Gastroesophageal sphincter (tissue), 4 donors: ENCODE results near the gene ROBO1. TPM values are rescaled to one million over a fixed set of nuclear protein-coding genes. Genes with fewer than 3 reads are reported as not detected.

Experiments used
- ATAC-seq: fragments of 150-250 bp; one replicate; pipeline ENCODE4 v1.9.1; 2016; ENCODE audit warnings: mild to moderate bottlenecking, moderate library complexity
- H3K27ac ChIP-seq, 4 donors: fragments of 200-600 bp; sonication (generic) in 3 of 4; 1 replicate in 3 of 4; 2 replicates in 1 of 4; pipeline ENCODE4 v1.5.1; 2016 to 2019
- H3K27me3 ChIP-seq: fragments of 200-600 bp; sonication (generic); one replicate; pipeline ENCODE4 v1.5.1; 2019
- H3K36me3 ChIP-seq, 2 donors: fragments of 200-600 bp; sonication (generic); one replicate each; pipeline ENCODE4 v1.5.1; 2019; ENCODE audit warnings: control low read depth in 1 of 2
- H3K4me1 ChIP-seq, 3 donors: fragments of 200-600 bp; sonication (generic); 1 replicate in 2 of 3; 2 replicates in 1 of 3; pipeline ENCODE4 v1.5.1; 2016 to 2019; ENCODE audit warnings: control low read depth in 2 of 3
- H3K4me3 ChIP-seq, 2 donors: fragments of 200-600 bp; sonication (generic); one replicate each; pipeline ENCODE4 v1.5.1; 2019; ENCODE audit warnings: mild to moderate bottlenecking in 1 of 2, moderate library complexity in 1 of 2
- H3K9me3 ChIP-seq, 3 donors: fragments of 200-600 bp; sonication (generic); one replicate each; pipeline ENCODE4 v1.5.1; 2017 to 2019; ENCODE audit warnings: control low read depth in 2 of 3
- CTCF ChIP-seq, 4 experiments: fragments of 200-600 bp in 2 of 4; fragments of 450-650 bp in 2 of 4; sonication (generic) in 1 of 4; IDR thresholded peaks; one replicate each; pipeline ENCODE4 v1.5.1; 2017 to 2019; ENCODE audit warnings: antibody characterized with exemption in 4 of 4, mild to moderate bottlenecking in 2 of 4, moderate library complexity in 2 of 4
- EP300 ChIP-seq: sonication (generic); formaldehyde crosslinking; IDR thresholded peaks from one replicate; pipeline ENCODE4 v1.6.1; 2017; ENCODE audit warnings: antibody characterized with exemption, mild to moderate bottlenecking
- POLR2A ChIP-seq, 2 donors: fragments of 450-650 bp; IDR thresholded peaks; one replicate each; pipeline ENCODE4 v1.6.1; 2017; ENCODE audit warnings: antibody characterized with exemption in 2 of 2, mild to moderate bottlenecking in 2 of 2, moderate library complexity in 1 of 2
- POLR2AphosphoS5 ChIP-seq: sonication (generic); formaldehyde crosslinking; IDR thresholded peaks from one replicate; pipeline ENCODE4 v1.6.1; 2017; ENCODE audit warnings: antibody characterized with exemption
- WGBS, 2 donors: methylation state at CpG; one replicate each; pipeline ENCODE4 v1.1.5; 2018; ENCODE audit warnings: low coverage in 1 of 2; 5-methylcytosine and 5-hydroxymethylcytosine counted together
- total RNA-seq, 4 donors: library from RNA; depleted of rRNA; stranded (reverse); fragments of >200 nt; gene quantifications; one replicate each; pipeline ENCODE4 v1.1.0, GENCODE V29; 2016

Gene ROBO1
- total RNA-seq, 4 donors from 2014 or later: 9.7 to 15.3 (median 12.9) TPM

GRCh38 chr3:78610462-78611125 lies 1157.2 kb downstream of the ROBO1 start:
- H3K36me3 ChIP-seq: peaks cover 0 to 13% of the 10 kb centered on the region in 2 donors
- 80 to 88% methylated on average over 3 of the region's 3 CpGs for WGBS, 2 donors
- no peaks in the 10 kb centered on the region for H3K4me1 ChIP-seq
- no peaks in the 10 kb centered on the region for H3K27me3 ChIP-seq
- no peaks in the 10 kb centered on the region for H3K9me3 ChIP-seq
- no peak for ATAC-seq
- TF ChIP-seq CTCF (IDR thresholded peaks at IDR 0.05): no peak
- no peak for TF ChIP-seq POLR2A (IDR thresholded peaks at IDR 0.05)
- no peak for TF ChIP-seq POLR2AphosphoS5
- no peak for TF ChIP-seq EP300
- H3K4me3 ChIP-seq: no peak overlapping the region
- H3K27ac ChIP-seq: no peak overlapping the region

- Histone ChIP-seq H3K27ac (no peak overlapping the region), H3K27me3 (no peaks in the 10 kb centered on the region), H3K4me3 (no peak overlapping the region), H3K9me3 (no peaks in the 10 kb centered on the region), H3K4me1 (no peaks in the 10 kb centered on the region), H3K36me3 (peaks cover 0 to 10% of the 10 kb centered on the region in 2 donors)
- no peak for TF ChIP-seq POLR2A (IDR thresholded peaks at IDR 0.05)
- no peak for TF ChIP-seq POLR2AphosphoS5
- no peak for TF ChIP-seq CTCF (IDR thresholded peaks at IDR 0.05)
- TF ChIP-seq EP300: no peak
- WGBS, 2 donors: 94 to 95% methylated on average over 4 of the region's 7 CpGs
- no peak for ATAC-seq
Observed at GRCh38 chr3:78606756-78607155, 1161.0 kb downstream of the ROBO1 start.

GRCh38 chr3:78605178-78605577 lies 1162.6 kb downstream of the ROBO1 start:
- Histone ChIP-seq H3K4me1 (no peaks in the 10 kb centered on the region), H3K4me3 (no peak overlapping the region), H3K9me3 (no peaks in the 10 kb centered on the region), H3K27me3 (no peaks in the 10 kb centered on the region), H3K27ac (no peak overlapping the region), H3K36me3 (peaks cover 0 to 10% of the 10 kb centered on the region in 2 donors)
- 79 to 100% methylated on average over 2 of the region's 2 CpGs for WGBS, 2 donors
- TF ChIP-seq POLR2A (IDR thresholded peaks at IDR 0.05): no peak
- TF ChIP-seq EP300: no peak
- ATAC-seq: no peak

- no peaks in the 10 kb centered on the region for H3K27me3 ChIP-seq
- H3K9me3 ChIP-seq: no peaks in the 10 kb centered on the region
- TF ChIP-seq POLR2A (IDR thresholded peaks at IDR 0.05) (no peak), POLR2AphosphoS5 (no peak), CTCF (IDR thresholded peaks at IDR 0.05) (no peak), EP300 (no peak)
- H3K4me1 ChIP-seq: no peaks in the 10 kb centered on the region
- 93 to 100% methylated on average over 2 to 3 of the region's 3 CpGs for WGBS, 2 donors
- no peak overlapping the region for H3K4me3 ChIP-seq
- peaks cover 0 to 10% of the 10 kb centered on the region in 2 donors for H3K36me3 ChIP-seq
- no peak for ATAC-seq
- H3K27ac ChIP-seq: no peak overlapping the region
Observed at GRCh38 chr3:78604341-78604740, 1163.5 kb downstream of the ROBO1 start.

- H3K36me3 ChIP-seq: peaks cover 0 to 5% of the 10 kb centered on the region in 2 donors
- no peak for ATAC-seq
- no peak for TF ChIP-seq POLR2A (IDR thresholded peaks at IDR 0.05)
- TF ChIP-seq EP300: no peak
- TF ChIP-seq CTCF (IDR thresholded peaks at IDR 0.05): no peak
- TF ChIP-seq POLR2AphosphoS5: no peak
- WGBS, 2 donors: 85 to 95% methylated on average over 2 of the region's 2 CpGs
- H3K4me1 ChIP-seq: no peaks in the 10 kb centered on the region
- H3K9me3 ChIP-seq: no peaks in the 10 kb centered on the region
- H3K4me3 ChIP-seq: no peak overlapping the region
- no peak overlapping the region for H3K27ac ChIP-seq
- H3K27me3 ChIP-seq: no peaks in the 10 kb centered on the region
Observed at GRCh38 chr3:78601249-78601648, 1166.5 kb downstream of the ROBO1 start.
